IMR-90 (cell line): Measurements from ENCODE around the gene GALNT9. TPM values are rescaled to one million over a fixed set of nuclear protein-coding genes. Genes with fewer than 3 reads are reported as not detected.

Experiments
- ATAC-seq: fragments of 200-7000 bp; cut with Tn5 transposase; 2 replicates; pipeline ENCODE4 v1.9.1; 2020; ENCODE audit warnings: low read depth, mild to moderate bottlenecking, moderate library complexity
- BruUV-seq: library from RNA; stranded (reverse); fragments of 400-500 nt; replicated peaks from 2 replicates; lab custom pipeline; 2021; lab: Mats Ljungman, UMichigan
- CTCF ChIA-PET: fragments of 300-600 bp; formaldehyde crosslinking; extraction: SDS; loops from one replicate; lab custom pipeline; 2021; ENCODE audit warnings: antibody characterized with exemption; lab: Yijun Ruan, JAX
- POLR2A ChIA-PET: fragments of 300-600 bp; sonication (Branson Sonifier 250); formaldehyde crosslinking; loops from one replicate; lab custom pipeline; 2022; ENCODE audit warnings: antibody characterized with exemption; ENCODE audit not compliant: unreplicated experiment; lab: Charles Lee
- DNase-seq: peaks from one replicate; pipeline ENCODE4 v3.0.0; 2013
- H2AFZ ChIP-seq: replicated peaks from 2 replicates; pipeline ENCODE3; 2013; ENCODE audit warnings: low read length, mild to moderate bottlenecking; ENCODE audit not compliant: poor library complexity
- H2AK5ac ChIP-seq: 2 replicates; pipeline ENCODE4 v1.6.1; 2013; ENCODE audit warnings: low read depth, low read length, inconsistent platforms
- H2AK9ac ChIP-seq: replicated peaks from 2 replicates; pipeline ENCODE3; 2013; ENCODE audit warnings: mild to moderate bottlenecking, low read depth, low read length, moderate library complexity; ENCODE audit not compliant: poor library complexity
- H2BK120ac ChIP-seq: 2 replicates; pipeline ENCODE4 v1.6.1; 2013; ENCODE audit warnings: low read depth, low read length, inconsistent platforms
- H2BK15ac ChIP-seq: 3 replicates; pipeline ENCODE4 v1.6.1; 2013; ENCODE audit warnings: low read depth, low read length, inconsistent platforms
- H2BK20ac ChIP-seq: 2 replicates; pipeline ENCODE4 v1.6.1; 2013; ENCODE audit warnings: low read depth, mild to moderate bottlenecking, inconsistent platforms, low read length, moderate library complexity
- H2BK5ac ChIP-seq: 2 replicates; pipeline ENCODE4 v1.6.1; 2013; ENCODE audit warnings: mild to moderate bottlenecking, low read depth, low read length, inconsistent platforms; ENCODE audit not compliant: poor library complexity, severe bottlenecking
- H3K14ac ChIP-seq: replicated peaks from 2 replicates; pipeline ENCODE4 v1.6.1; 2013; ENCODE audit warnings: low read depth, low read length, inconsistent platforms
- H3K18ac ChIP-seq: 2 replicates; pipeline ENCODE4 v1.6.1; 2013; ENCODE audit warnings: low read depth, low read length, control low read depth
- H3K23ac ChIP-seq: 2 replicates; pipeline ENCODE4 v1.6.1; 2013; ENCODE audit warnings: low read depth, low read length, inconsistent platforms
- H3K27ac ChIP-seq: 2 replicates; pipeline ENCODE4 v1.5.1; 2013; ENCODE audit warnings: mild to moderate bottlenecking, control low read depth, low read length; ENCODE audit not compliant: insufficient read depth
- H3K27me3 ChIP-seq: 2 replicates; pipeline ENCODE4 v1.6.1; 2013; ENCODE audit warnings: low read length; ENCODE audit not compliant: control insufficient read depth, insufficient read depth
- H3K36me3 ChIP-seq: 2 replicates; pipeline ENCODE4 v1.6.1; 2013; ENCODE audit warnings: low read length, mixed read lengths; ENCODE audit not compliant: control insufficient read depth, insufficient read depth
- H3K4ac ChIP-seq: 2 replicates; pipeline ENCODE4 v1.6.1; 2013; ENCODE audit warnings: low read depth, low read length, inconsistent platforms
- H3K4me1 ChIP-seq: 2 replicates; pipeline ENCODE4 v1.6.1; 2013; ENCODE audit warnings: low read length, mixed read lengths; ENCODE audit not compliant: control insufficient read depth, insufficient read depth
- H3K4me2 ChIP-seq: 2 replicates; pipeline ENCODE4 v1.6.1; 2013; ENCODE audit warnings: low read depth, mild to moderate bottlenecking, control low read depth, low read length, moderate library complexity
- H3K4me3 ChIP-seq: 2 replicates; pipeline ENCODE4 v1.5.1; 2013; ENCODE audit warnings: low read depth, mild to moderate bottlenecking, control low read depth, low read length, moderate library complexity; ENCODE audit not compliant: insufficient read depth
- H3K56ac ChIP-seq: 2 replicates; pipeline ENCODE4 v1.6.1; 2013; ENCODE audit warnings: low read length, inconsistent platforms; ENCODE audit not compliant: insufficient read depth; ENCODE audit errors: extremely low read depth
- H3K79me1 ChIP-seq, 2 experiments: 2 replicates each; pipeline ENCODE4 v1.6.1; 2013; ENCODE audit warnings: low read length in 2 of 2, inconsistent platforms in 1 of 2, low read depth in 1 of 2
- H3K9ac ChIP-seq: 2 replicates; pipeline ENCODE4 v1.6.1; 2013; ENCODE audit warnings: low read depth, low read length, control low read depth
- H3K9me1 ChIP-seq: 2 replicates; pipeline ENCODE4 v1.6.1; 2013; ENCODE audit warnings: low read length, inconsistent platforms; ENCODE audit not compliant: insufficient read depth
- H3K9me3 ChIP-seq: 2 replicates; pipeline ENCODE4 v1.6.1; 2013; ENCODE audit warnings: low read length; ENCODE audit not compliant: control insufficient read depth, insufficient read depth
- H4K20me1 ChIP-seq: 2 replicates; pipeline ENCODE4 v1.6.1; 2013; ENCODE audit warnings: low read length, inconsistent platforms; ENCODE audit not compliant: insufficient read depth
- H4K5ac ChIP-seq: 2 replicates; pipeline ENCODE4 v1.6.1; 2013; ENCODE audit warnings: mild to moderate bottlenecking, low read depth, low read length, control low read depth
- H4K8ac ChIP-seq, 2 experiments: 2 replicates each; pipeline ENCODE4 v1.6.1; 2013; ENCODE audit warnings: low read depth in 2 of 2, low read length in 2 of 2, control low read depth in 1 of 2, inconsistent platforms in 1 of 2
- H4K91ac ChIP-seq: 2 replicates; pipeline ENCODE4 v1.6.1; 2013; ENCODE audit warnings: low read depth, low read length, inconsistent platforms; ENCODE audit not compliant: insufficient read depth
- BHLHE40 ChIP-seq: fragments of 150-350 bp; IDR thresholded peaks from 2 replicates; pipeline ENCODE4 v1.6.1; 2016; ENCODE audit warnings: mild to moderate bottlenecking, low read depth, low read length
- CHD1 ChIP-seq: IDR thresholded peaks from 2 replicates; pipeline ENCODE4 v1.6.1; 2012; ENCODE audit warnings: low read depth, low read length, improper control_type of control experiment
- ELK1 ChIP-seq: fragments of 150-350 bp; IDR thresholded peaks from 2 replicates; pipeline ENCODE4 v1.6.1; 2016; ENCODE audit warnings: low read depth, mild to moderate bottlenecking, low read length, moderate library complexity, borderline replicate concordance
- FOS ChIP-seq: fragments of 150-350 bp; IDR thresholded peaks from 2 replicates; pipeline ENCODE4 v1.6.1; 2016; ENCODE audit warnings: low read depth, low read length
- NFE2L2 ChIP-seq: fragments of 150-350 bp; IDR thresholded peaks from 2 replicates; pipeline ENCODE4 v1.6.1; 2016; ENCODE audit warnings: low read depth, mild to moderate bottlenecking, low read length
- RAD21 ChIP-seq: IDR thresholded peaks from 2 replicates; pipeline ENCODE4 v1.6.1; 2012; ENCODE audit warnings: low read length, improper control_type of control experiment
- RCOR1 ChIP-seq: IDR thresholded peaks from 2 replicates; pipeline ENCODE4 v1.6.1; 2012; ENCODE audit warnings: mild to moderate bottlenecking, low read length, improper control_type of control experiment; ENCODE audit not compliant: insufficient replicate concordance
- RFX5 ChIP-seq: IDR thresholded peaks from 2 replicates; pipeline ENCODE4 v1.8.0; 2012; ENCODE audit warnings: low read depth, mild to moderate bottlenecking, low read length, moderate library complexity
- WGBS, 2 experiments: methylation state at CpG; one replicate each; pipeline versions ENCODE4 v1.1.5 to v1.1.7; 2013; ENCODE audit warnings: missing lambda C conversion rate in 2 of 2; ENCODE audit not compliant: insufficient read length in 1 of 2; ENCODE audit errors: extremely low coverage in 2 of 2; 5-methylcytosine and 5-hydroxymethylcytosine counted together
- dilution Hi-C: fragments of 300-500 bp; cut with HindIII; formaldehyde crosslinking; loops from one replicate; pipeline ENCODE4 v1.14.3; 2018; ENCODE audit warnings: low sequenced_read_pairs; ENCODE audit not compliant: unreplicated experiment
- in situ Hi-C: fragments of 300-500 bp; cut with MboI; formaldehyde crosslinking; loops from 3 replicates; pipeline ENCODE4 v1.14.3; 2019; ENCODE audit warnings: low sequenced_read_pairs, inconsistent platforms, mixed read lengths
- intact Hi-C: fragments of 100-400 bp; cut with micrococcal nuclease; formaldehyde crosslinking; loops from 2 replicates; pipeline ENCODE4 v1.10.0; 2022
- polyA plus RNA-seq, 3 experiments: library from polyadenylated mRNA; depleted of rRNA; stranded (reverse); fragments of >200 nt; gene quantifications; 2 replicates each; pipeline ENCODE4 v1.2.3, GENCODE V29; 2012; ENCODE audit warnings: low replicate concordance in 1 of 3
- total RNA-seq: library from RNA; depleted of rRNA; stranded (reverse); fragments of >200 nt; gene quantifications from 2 replicates; pipeline ENCODE4 v1.2.3, GENCODE V29; 2012

The GALNT9 gene
- total and polyA plus RNA-seq, 2 of the 4 experiments (the other 2 are of a cell fraction), result under 0.01 to 0.12 TPM

DNA sequence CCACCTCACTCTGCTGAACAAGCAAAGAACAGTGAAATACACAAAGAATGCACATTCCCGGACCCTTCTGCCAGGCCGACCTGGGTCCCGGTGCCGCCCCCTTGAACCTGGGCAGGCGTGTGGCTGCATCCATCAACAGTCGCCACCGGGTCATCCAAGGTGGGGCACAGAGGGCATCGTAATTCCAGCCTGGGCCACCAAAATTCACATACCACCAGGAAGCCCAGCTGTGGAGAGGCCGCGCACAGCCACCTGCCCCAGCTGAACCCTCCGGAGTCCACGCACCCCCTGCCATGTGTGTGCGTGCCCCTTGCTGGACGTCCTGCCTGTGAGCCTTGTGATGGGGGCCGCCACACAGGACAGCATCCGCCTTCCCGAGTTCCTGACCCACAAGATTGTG lies 99.5 kb downstream of the GALNT9 start:
- no TSS peak for BruUV-seq
- Histone ChIP-seq H4K91ac (no peak overlapping the region), H3K56ac (no peak overlapping the region), H2BK5ac (no peak overlapping the region), H2AK9ac (no peak overlapping the region), H3K4me2 (no peak overlapping the region), H3K9me3 (peaks cover 4% of the 10 kb centered on the region; the same call in 1 of the 2 replicates), H2BK120ac (no peak overlapping the region), H3K18ac (no peak overlapping the region), H3K36me3 (no peaks in the 10 kb centered on the region), H3K14ac (no peak overlapping the region), H3K4me3 (no peak overlapping the region), H3K27me3 (peaks cover 5% of the 10 kb centered on the region; the same call in 1 of the 2 replicates), H4K8ac (no peak overlapping the region), H4K20me1 (no peaks in the 10 kb centered on the region), H3K23ac (no peak overlapping the region), H3K27ac (no peak overlapping the region), H2AFZ (no peak overlapping the region), H3K4ac (no peak overlapping the region), H3K4me1 (no peaks in the 10 kb centered on the region), H2AK5ac (no peak overlapping the region), H3K9ac (no peak overlapping the region), H2BK20ac (no peak overlapping the region), H2BK15ac (no peak overlapping the region), H3K79me1 (no peaks in the 10 kb centered on the region), H3K9me1 (no peaks in the 10 kb centered on the region), H4K5ac (no peak overlapping the region)
- POLR2A ChIA-PET, result no interaction called here
- intact Hi-C loops (no loop called here), dilution Hi-C loops (no loop called here), in situ Hi-C loops (no loop called here)
- WGBS, 2 experiments, result 57% methylated on average over 3 of the region's 17 CpGs; no CpG with 5 or more reads in 1 of the 2 experiments
- DNase-seq (no peak), ATAC-seq (no peak)
- TF ChIP-seq ELK1 (no peak), BHLHE40 (no peak), CHD1 (no peak), RCOR1 (no peak), NFE2L2 (no peak), RAD21 (no peak), RFX5 (no peak), FOS (no peak)
- CTCF ChIA-PET, result no interaction called here
